WERI-Rb-1 (cell line): ENCODE data around the gene TSPAN17.

Experiments used
- DNase-seq: peaks from one replicate; pipeline ENCODE4 v3.0.0-alpha.2; 2020
- H3K27ac ChIP-seq: fragments of 250-450 bp; sonication (Bioruptor Pico); 2 replicates; pipeline ENCODE4 v1.5.1; 2020; ENCODE audit warnings: mild to moderate bottlenecking, moderate library complexity
- H3K27me3 ChIP-seq: fragments of 250-450 bp; sonication (Bioruptor Pico); 2 replicates; pipeline ENCODE4 v1.5.1; 2021; ENCODE audit warnings: mild to moderate bottlenecking, low read depth, moderate library complexity; ENCODE audit not compliant: insufficient read depth, severe bottlenecking
- H3K36me3 ChIP-seq: fragments of 250-450 bp; sonication (Bioruptor Pico); 2 replicates; pipeline ENCODE4 v1.5.1; 2020; ENCODE audit warnings: mild to moderate bottlenecking, moderate library complexity
- H3K4me3 ChIP-seq: 2 replicates; pipeline ENCODE4 v1.5.1; 2011; ENCODE audit warnings: low read depth, mild to moderate bottlenecking, control low read depth, low read length
- H3K9me3 ChIP-seq: fragments of 250-450 bp; sonication (Bioruptor Pico); 2 replicates; pipeline ENCODE4 v1.5.1; 2021; ENCODE audit warnings: mild to moderate bottlenecking, moderate library complexity; ENCODE audit not compliant: severe bottlenecking
- CTCF ChIP-seq: IDR thresholded peaks from 2 replicates; pipeline ENCODE4 v1.5.1; 2011; ENCODE audit warnings: low read depth, mild to moderate bottlenecking, control low read depth, inconsistent platforms, low read length

The TSPAN17 gene

GRCh38 chr5:176640616-176641015, 6.7 kb upstream of the TSPAN17 start:
- TF ChIP-seq CTCF, result no peak
- Histone ChIP-seq H3K9me3 (no peaks in the 10 kb centered on the region), H3K27me3 (no peaks in the 10 kb centered on the region), H3K27ac (no peak overlapping the region), H3K36me3 (no peaks in the 10 kb centered on the region), H3K4me3 (no peak overlapping the region)
- DNase-seq, result no peak

- Histone ChIP-seq H3K9me3 (no peaks in the 10 kb centered on the region), H3K27me3 (no peaks in the 10 kb centered on the region), H3K27ac (peak overlapping the region; percentile 94), H3K36me3 (no peaks in the 10 kb centered on the region), H3K4me3 (no peak overlapping the region)
- DNase-seq, result no peak
- no peak for TF ChIP-seq CTCF
Measured at GRCh38 chr5:176642675-176643490, 4.4 kb upstream of the TSPAN17 start.

DNA sequence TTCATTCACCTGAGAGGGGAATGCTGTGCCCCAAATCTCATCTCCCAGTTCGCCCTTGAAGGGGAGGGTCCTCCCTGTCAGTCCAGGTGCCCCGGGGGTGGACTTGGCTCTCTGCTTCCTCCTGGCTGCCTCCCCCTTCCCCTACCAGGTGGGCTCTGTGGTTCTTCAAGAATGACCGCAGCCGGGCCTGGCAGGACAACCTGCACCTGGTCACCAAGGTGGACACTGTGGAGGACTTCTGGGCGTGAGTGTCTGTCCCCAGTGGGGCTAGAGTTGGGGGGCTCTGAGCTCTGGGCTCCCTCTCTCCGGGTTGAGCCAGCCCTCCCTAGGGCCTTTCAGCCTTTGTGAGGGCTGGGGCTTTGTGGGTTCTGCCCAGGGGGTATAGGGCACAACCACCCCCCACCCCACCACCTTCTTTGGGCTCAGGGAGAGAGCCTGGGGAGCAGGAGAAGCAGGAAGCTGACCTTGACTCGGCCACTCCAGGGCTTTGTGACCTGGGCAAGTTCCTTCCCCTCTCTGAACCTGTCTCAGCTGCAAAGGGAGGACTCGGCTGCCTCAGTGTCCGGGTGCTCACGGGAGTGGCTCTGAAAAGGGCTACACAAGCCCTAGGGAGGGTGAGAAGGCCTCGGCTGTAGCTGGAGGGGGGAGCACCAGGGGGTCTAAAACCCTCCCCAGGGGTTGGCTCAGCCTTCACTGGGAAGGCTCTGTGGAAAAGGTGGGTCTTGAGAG, 3.6 kb upstream of the TSPAN17 start:
- no peaks in the 10 kb centered on the region for H3K27me3 ChIP-seq
- TF ChIP-seq CTCF, result no peak
- peak overlapping the region; percentile 94 for H3K27ac ChIP-seq
- peak overlapping the region; percentile 19 for H3K4me3 ChIP-seq
- no peak for DNase-seq
- no peaks in the 10 kb centered on the region for H3K36me3 ChIP-seq
- H3K9me3 ChIP-seq, result no peaks in the 10 kb centered on the region

DNA sequence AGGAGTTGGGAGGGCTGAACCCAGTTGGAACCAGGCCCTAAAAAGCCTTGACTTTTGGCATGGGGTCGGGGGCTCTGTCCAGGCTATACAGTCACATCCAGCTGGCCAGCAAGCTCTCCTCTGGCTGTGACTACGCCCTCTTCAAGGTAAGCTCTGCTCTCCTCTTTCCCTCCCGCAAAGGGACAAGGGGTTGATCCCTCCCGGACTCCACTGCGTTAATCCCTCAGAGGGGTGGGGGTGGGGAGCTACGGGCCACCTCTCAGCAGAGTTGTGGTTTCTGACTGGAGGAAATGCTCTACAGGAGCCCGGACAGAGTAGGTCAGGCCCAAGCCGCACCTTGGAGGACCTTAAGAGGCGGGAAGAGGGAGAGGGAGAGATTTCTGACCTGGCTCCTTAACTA, 3.0 kb upstream of the TSPAN17 start:
- Histone ChIP-seq H3K4me3 (peak overlapping the region; percentile 21), H3K9me3 (no peaks in the 10 kb centered on the region), H3K36me3 (no peaks in the 10 kb centered on the region), H3K27ac (peak overlapping the region; percentile 94), H3K27me3 (no peaks in the 10 kb centered on the region)
- peak; percentile 90 for DNase-seq
- no peak for TF ChIP-seq CTCF

DNA sequence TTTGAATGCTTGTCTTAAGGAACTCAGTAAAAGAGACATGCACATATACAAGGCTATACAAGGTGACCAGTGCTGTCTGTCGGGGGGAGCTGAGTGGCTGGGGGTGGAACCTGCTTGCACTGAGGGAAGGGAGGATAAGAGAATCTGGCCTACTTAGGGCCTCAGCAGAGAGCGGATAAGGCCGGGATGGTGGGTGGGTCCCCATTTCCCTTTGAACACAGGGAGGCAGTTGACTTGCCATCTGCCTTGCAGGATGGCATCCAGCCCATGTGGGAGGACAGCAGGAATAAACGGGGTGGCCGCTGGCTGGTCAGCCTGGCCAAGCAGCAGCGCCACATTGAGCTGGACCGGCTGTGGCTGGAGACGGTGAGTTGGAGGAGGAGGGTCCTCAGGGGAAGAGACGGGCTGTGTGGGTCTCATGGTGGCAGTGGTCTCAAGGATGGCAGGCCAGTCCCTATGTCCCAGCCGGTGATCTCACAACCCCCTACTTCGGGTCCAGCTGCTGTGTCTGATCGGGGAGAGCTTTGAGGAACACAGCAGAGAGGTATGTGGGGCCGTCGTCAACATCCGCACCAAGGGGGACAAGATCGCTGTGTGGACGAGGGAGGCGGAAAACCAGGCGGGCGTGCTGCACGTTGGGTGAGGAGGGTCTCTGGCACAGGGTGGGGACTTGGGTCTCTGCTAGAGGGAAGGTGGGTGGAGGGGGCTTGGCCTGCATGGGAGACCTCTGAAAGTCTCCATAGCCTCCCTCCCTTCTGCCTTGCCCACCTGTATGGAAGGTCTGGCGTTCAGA, 2.2 kb upstream of the TSPAN17 start:
- peak; percentile 86 for DNase-seq
- no peaks in the 10 kb centered on the region for H3K9me3 ChIP-seq
- no peaks in the 10 kb centered on the region for H3K27me3 ChIP-seq
- 0 out of 2 replicates have a peak, but pooled peaks have one; percentile 9 for TF ChIP-seq CTCF
- H3K27ac ChIP-seq, result peak overlapping the region; percentile 94
- no peaks in the 10 kb centered on the region for H3K36me3 ChIP-seq
- H3K4me3 ChIP-seq, result peak overlapping the region; percentile 21
